GM12801 (cell line): ENCODE data around the gene COMTD1.

Experiments
- TF ChIP-seq, protein P1 (sequence below): IDR thresholded peaks from one replicate; pipeline ENCODE4 v1.5.1; 2011; ENCODE audit warnings: control low read depth; ENCODE audit not compliant: insufficient read length; ENCODE audit errors: extremely low read depth

COMTD1 gene

DNA sequence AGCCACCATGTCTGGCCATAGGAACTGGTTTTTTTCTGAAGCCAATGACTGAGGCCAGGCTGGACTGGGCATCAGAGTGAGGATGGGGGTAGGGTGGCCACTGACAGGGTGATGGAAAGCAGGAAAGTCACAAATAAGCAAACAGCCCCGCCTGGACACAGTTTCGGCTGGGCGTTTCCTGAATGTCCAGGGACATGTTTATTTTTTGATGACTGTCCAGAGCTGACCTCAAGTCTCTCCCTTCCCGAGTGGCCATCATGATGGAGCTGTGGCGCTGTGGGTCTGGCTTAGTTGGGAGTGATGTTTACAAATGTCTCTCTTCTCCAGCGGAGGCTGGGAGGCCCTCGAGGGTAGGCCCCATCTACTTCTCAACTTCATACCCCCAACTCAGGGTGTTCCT, 37.1 kb upstream of the COMTD1 start:
- TF ChIP-seq, protein P1, sequence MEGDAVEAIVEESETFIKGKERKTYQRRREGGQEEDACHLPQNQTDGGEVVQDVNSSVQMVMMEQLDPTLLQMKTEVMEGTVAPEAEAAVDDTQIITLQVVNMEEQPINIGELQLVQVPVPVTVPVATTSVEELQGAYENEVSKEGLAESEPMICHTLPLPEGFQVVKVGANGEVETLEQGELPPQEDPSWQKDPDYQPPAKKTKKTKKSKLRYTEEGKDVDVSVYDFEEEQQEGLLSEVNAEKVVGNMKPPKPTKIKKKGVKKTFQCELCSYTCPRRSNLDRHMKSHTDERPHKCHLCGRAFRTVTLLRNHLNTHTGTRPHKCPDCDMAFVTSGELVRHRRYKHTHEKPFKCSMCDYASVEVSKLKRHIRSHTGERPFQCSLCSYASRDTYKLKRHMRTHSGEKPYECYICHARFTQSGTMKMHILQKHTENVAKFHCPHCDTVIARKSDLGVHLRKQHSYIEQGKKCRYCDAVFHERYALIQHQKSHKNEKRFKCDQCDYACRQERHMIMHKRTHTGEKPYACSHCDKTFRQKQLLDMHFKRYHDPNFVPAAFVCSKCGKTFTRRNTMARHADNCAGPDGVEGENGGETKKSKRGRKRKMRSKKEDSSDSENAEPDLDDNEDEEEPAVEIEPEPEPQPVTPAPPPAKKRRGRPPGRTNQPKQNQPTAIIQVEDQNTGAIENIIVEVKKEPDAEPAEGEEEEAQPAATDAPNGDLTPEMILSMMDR: no peak

DNA sequence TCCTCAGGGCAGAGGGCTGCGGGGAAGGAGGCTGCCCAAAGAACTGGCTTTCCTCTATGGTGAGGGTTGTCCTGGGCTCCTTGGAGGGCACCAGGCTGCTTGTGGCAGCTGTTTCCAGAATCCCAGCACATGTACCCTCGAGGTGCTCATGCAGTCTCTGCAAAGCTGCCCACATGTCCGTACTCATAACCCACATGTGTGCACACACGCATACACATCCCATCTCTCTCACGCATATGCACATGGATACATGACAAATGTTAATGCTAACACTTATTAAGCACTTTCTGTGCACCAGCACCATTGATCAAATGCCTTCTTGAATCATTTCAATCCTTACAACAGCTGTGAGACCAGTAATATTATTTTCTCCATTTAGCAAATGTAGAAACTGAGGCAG, 36.3 kb upstream of the COMTD1 start:
- TF ChIP-seq, protein P1: no peak

DNA sequence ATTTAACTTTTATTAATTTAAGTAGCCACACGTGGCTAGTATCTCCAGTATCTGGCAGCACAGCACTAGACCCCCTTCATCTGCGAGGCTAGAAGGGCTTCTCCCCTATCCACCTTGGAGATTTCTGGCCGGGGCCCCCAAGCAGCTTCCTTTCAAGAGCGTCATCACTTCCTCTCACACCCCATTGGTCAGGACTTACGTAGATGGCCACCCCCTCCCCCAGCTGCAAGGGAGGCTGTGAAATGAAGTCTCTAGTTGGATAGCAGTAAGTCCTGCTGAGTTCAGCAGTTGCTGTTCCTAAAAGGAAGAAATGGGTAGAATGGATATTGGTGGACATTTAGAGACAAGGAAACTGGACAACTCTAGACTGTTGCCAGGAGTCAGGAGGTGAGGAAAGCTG, 33.8 kb upstream of the COMTD1 start:
- TF ChIP-seq, protein P1: no peak

DNA sequence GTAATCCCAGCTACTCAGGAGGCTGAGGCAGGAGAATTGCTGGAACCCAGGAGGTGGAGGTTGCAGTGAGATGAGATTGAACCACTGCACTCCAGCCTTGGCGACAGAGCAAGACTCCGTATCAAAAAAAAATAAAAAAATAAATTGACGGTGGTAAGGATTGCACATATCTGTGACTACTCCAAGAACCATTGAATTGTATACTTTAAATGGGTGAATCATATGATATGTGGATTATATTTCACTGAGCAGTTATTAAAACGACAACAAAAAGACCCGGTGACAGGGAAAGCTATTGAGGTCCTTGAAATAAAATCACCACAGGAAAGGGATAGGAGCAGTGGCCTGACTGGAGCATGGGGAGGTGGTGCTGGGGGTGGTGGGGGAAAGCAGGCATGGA, 31.2 kb upstream of the COMTD1 start:
- TF ChIP-seq, protein P1: no peak

DNA sequence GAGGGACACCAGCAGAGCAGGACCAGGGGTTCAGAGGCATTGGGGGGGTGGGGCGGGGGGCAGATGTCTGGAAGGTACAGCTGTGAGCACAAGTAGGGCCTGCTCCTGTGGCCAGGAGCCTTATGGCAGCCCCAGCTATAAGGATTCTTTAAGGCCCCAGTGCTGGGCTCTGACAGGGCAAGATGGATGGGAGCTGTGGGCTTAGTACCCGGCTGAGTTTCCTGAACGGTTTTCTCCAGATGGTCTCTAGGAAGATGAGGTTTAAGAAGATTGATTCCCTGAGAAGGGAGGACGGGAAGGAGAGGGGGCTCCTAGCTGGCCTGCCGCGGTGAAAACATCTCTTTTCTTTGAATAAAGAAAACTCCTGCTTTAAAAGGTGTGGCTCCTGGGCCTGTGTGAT, 30.1 kb upstream of the COMTD1 start:
- TF ChIP-seq, protein P1: no peak

DNA sequence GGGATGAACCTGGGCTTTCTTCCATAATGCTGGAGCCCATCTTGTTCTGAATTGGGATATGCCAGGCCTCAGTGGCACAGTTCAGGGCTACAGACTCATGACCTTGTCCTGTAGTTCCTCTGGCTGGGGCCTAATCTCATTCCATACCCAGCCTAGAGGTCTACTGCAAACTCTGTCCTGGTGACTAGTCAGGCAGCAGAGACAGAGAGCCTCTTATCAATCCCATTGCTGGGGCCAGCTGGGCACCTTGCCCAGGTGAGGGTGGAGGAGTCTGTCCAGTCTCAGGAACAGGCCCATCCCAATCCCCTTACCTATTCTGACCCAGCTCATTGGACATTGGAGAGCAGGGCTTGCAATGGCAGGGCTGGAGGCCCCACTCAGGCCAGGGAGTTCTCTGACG, 28.0 kb upstream of the COMTD1 start:
- TF ChIP-seq, protein P1: no peak

DNA sequence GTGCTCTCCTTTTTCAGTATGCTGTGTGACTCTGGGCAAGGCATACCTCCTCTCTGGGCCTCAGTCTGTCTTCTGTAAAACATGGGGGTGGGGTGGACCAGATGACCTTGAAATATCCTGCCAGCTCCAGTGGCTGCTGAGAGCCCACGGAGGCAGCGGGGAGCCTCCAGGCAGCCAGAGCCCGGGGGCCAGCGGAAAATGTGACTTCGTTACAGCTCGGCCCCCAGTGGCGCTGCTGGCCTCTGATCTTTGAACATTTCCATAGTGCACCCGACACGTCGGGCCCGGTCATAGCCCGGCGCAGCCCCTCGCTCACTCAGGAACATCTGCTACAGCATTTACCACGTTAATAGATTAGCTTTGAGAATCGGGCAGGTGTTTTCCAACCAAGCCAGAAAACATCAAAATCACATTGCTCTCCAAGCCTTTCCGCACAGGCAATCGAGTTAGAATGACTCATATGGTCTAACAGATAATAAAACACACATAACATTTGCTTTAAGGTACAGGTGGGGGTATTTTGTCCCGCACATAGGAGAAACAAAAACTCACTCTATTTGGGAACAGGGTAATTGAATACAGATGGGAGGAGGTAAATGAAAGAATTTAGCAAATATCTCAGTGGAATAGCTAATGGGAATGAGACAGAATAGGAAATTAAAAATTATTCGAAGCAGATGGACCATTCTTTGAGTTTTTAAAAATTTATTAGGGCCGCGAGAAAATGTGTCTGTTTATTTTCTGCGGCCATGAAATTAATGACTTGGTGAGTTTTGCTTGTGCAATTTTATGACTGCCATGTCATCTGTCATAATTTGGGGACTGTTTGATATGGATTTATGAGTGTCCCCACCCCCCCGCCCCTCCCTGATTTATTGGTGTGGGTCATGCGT, 26.3 kb upstream of the COMTD1 start:
- TF ChIP-seq, protein P1: no peak

DNA sequence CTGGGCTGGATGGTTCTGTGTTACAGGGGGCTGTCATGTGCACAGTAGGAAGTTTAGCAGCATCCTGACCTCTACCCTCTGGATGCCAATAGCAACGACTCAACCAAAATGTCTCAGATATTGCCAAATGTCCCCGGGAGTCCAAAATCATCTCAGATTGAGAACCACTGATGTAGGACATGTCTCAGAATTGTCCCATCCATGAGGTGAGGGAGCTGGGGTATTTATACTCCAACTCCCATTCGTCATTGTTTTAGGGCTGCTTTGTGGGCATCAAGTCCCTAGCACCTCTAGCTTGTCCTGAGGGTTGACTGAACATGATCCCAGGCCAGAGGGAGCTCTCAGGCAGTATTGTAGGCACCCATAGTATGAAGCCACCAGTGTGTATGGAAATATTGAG, 25.2 kb upstream of the COMTD1 start:
- TF ChIP-seq, protein P1: no peak
